ENCODE results near the gene MMEL1.
"Not testable (repeated sequence)": the region's sequence is repeated elsewhere in the genome, so short reads cannot be mapped to it uniquely, and the experiment has no call there.

The MMEL1 gene

GRCh38 chr1:2569703-2570102 is 63.1 kb downstream of the MMEL1 start:
- not testable (repeated sequence) for DNase-seq

- no peak for DNase-seq
Observed at GRCh38 chr1:2569060-2569459, 63.8 kb downstream of the MMEL1 start.

GRCh38 chr1:2568187-2568816 is 64.5 kb downstream of the MMEL1 start:
- DNase-seq: not testable (repeated sequence)

GRCh38 chr1:2567083-2567679 is 65.6 kb downstream of the MMEL1 start:
- no peak for DNase-seq

GRCh38 chr1:2566101-2567045 is 66.4 kb downstream of the MMEL1 start:
- DNase-seq: no peak

- DNase-seq: no peak
Observed at GRCh38 chr1:2564815-2565374, 67.9 kb downstream of the MMEL1 start.

GRCh38 chr1:2564006-2564814 is 68.6 kb downstream of the MMEL1 start:
- DNase-seq: no peak

GRCh38 chr1:2563205-2563604 is 69.6 kb downstream of the MMEL1 start:
- no peak for DNase-seq

- DNase-seq: no peak
Observed at GRCh38 chr1:2561898-2562895, 70.6 kb downstream of the MMEL1 start.

- DNase-seq: no peak
Observed at GRCh38 chr1:2561446-2561845, 71.4 kb downstream of the MMEL1 start.

- DNase-seq: no peak
Observed at GRCh38 chr1:2560299-2561073, 72.3 kb downstream of the MMEL1 start.

- DNase-seq: no peak
Observed at GRCh38 chr1:2559509-2560298, 73.1 kb downstream of the MMEL1 start.

GRCh38 chr1:2558861-2559260 is 74.0 kb downstream of the MMEL1 start:
- DNase-seq: no peak

- DNase-seq: no peak
Observed at GRCh38 chr1:2558420-2558819, 74.4 kb downstream of the MMEL1 start.

GRCh38 chr1:2557482-2558400 is 75.1 kb downstream of the MMEL1 start:
- DNase-seq: no peak

GRCh38 chr1:2556678-2557481 is 75.9 kb downstream of the MMEL1 start:
- DNase-seq: no peak

GRCh38 chr1:2556277-2556677 is 76.5 kb downstream of the MMEL1 start, which contains the start of gene TNFRSF14:
Gene TNFRSF14 (plus strand): TSS chr1:2556371. CDS start chr1:2556665, 294 bp downstream.
- peak; percentile 5 for DNase-seq

Measured in NCI-H2029 (cell line).